MV-4-11 (cell line): ENCODE measurements around the gene CERT1.
"Not testable (repeated sequence)": the region's sequence is repeated elsewhere in the genome, so short reads cannot be mapped to it uniquely, and the experiment has no call there.

Experiments used
- DNase-seq: peaks from one replicate; lab custom pipeline; 2025; lab: John Stamatoyannopoulos, UW

Gene CERT1

GRCh38 chr5:75524071-75524470 lies 12.6 kb upstream of the CERT1 start:
- DNase-seq = peak; percentile 65

- no peak for DNase-seq
Observed at GRCh38 chr5:75523275-75523674, 11.8 kb upstream of the CERT1 start.

- no peak for DNase-seq
Observed at GRCh38 chr5:75522542-75522941, 11.1 kb upstream of the CERT1 start.

- DNase-seq = no peak
Observed at GRCh38 chr5:75522025-75522424, 10.6 kb upstream of the CERT1 start.

- DNase-seq = no peak
Observed at GRCh38 chr5:75521195-75521594, 9.8 kb upstream of the CERT1 start.

GRCh38 chr5:75519761-75520160 lies 8.3 kb upstream of the CERT1 start:
- no peak for DNase-seq

GRCh38 chr5:75514323-75514722 lies 2.9 kb upstream of the CERT1 start:
- DNase-seq = no peak

- DNase-seq = peak; percentile 24
Observed at GRCh38 chr5:75513841-75514240, 2.4 kb upstream of the CERT1 start.

- DNase-seq = peak; percentile 68
Observed at GRCh38 chr5:75512383-75513074, 1.1 kb upstream of the CERT1 start.

- no peak for DNase-seq
Observed at GRCh38 chr5:75510836-75511434, 494 bp downstream of the CERT1 start.

- no peak for DNase-seq
Observed at GRCh38 chr5:75510417-75510835, 1.0 kb downstream of the CERT1 start.

GRCh38 chr5:75509956-75510355 lies 1.5 kb downstream of the CERT1 start:
- no peak for DNase-seq

GRCh38 chr5:75509546-75509945 lies 1.9 kb downstream of the CERT1 start:
- peak; percentile 42 for DNase-seq

- DNase-seq = no peak
Observed at GRCh38 chr5:75507841-75508240, 3.6 kb downstream of the CERT1 start.

- not testable (repeated sequence) for DNase-seq
Observed at GRCh38 chr5:75505112-75505511, 6.3 kb downstream of the CERT1 start.

GRCh38 chr5:75498875-75499274 lies 12.6 kb downstream of the CERT1 start:
- DNase-seq = not testable (repeated sequence)

GRCh38 chr5:75498208-75498777 lies 13.1 kb downstream of the CERT1 start:
- no peak for DNase-seq

GRCh38 chr5:75496026-75496425 lies 15.4 kb downstream of the CERT1 start:
- no peak for DNase-seq

GRCh38 chr5:75491621-75492020 lies 19.8 kb downstream of the CERT1 start:
- no peak for DNase-seq

- DNase-seq = not testable (repeated sequence)
Observed at GRCh38 chr5:75489847-75490246, 21.6 kb downstream of the CERT1 start.

- DNase-seq = no peak
Observed at GRCh38 chr5:75484605-75485004, 26.8 kb downstream of the CERT1 start.

GRCh38 chr5:75482482-75482881 lies 28.9 kb downstream of the CERT1 start:
- DNase-seq = no peak

- no peak for DNase-seq
Observed at GRCh38 chr5:75481024-75481423, 30.4 kb downstream of the CERT1 start.

GRCh38 chr5:75475364-75475763 lies 36.1 kb downstream of the CERT1 start:
- no peak for DNase-seq
